DND-41 (cell line): Measurements from ENCODE around the gene AGRN.

Experiments used
- ATAC-seq: fragments of 200-7000 bp; cut with Tn5 transposase; 3 replicates; pipeline ENCODE4 v1.9.1; 2021; ENCODE audit warnings: low read depth; ENCODE audit not compliant: insufficient read depth
- DNase-seq: peaks from one replicate; pipeline ENCODE4 v3.0.0-alpha.2; 2020
- H2AFZ ChIP-seq: 2 replicates; pipeline ENCODE4 v1.6.0; 2012; ENCODE audit warnings: low read depth, low read length
- H3K27ac ChIP-seq: 2 replicates; pipeline ENCODE4 v1.5.1; 2012; ENCODE audit warnings: low read length, inconsistent platforms
- H3K27me3 ChIP-seq: fragments of 200-600 bp; sonication (generic); 2 replicates; pipeline ENCODE4 v1.6.0; 2012; ENCODE audit warnings: low read length, mild to moderate bottlenecking, inconsistent platforms; ENCODE audit not compliant: insufficient read depth, poor library complexity
- H3K36me3 ChIP-seq: 2 replicates; pipeline ENCODE4 v1.5.1; 2012; ENCODE audit warnings: low read length, inconsistent platforms; ENCODE audit not compliant: insufficient read depth
- H3K4me1 ChIP-seq: 2 replicates; pipeline ENCODE4 v1.5.1; 2012; ENCODE audit warnings: mild to moderate bottlenecking, low read length; ENCODE audit not compliant: insufficient read depth
- H3K4me2 ChIP-seq: 2 replicates; pipeline ENCODE4 v1.6.0; 2012; ENCODE audit warnings: mild to moderate bottlenecking, moderate library complexity, low read length, inconsistent platforms; ENCODE audit not compliant: insufficient read depth
- H3K4me3 ChIP-seq, 2 experiments: fragments of 200-600 bp in 1 of 2; shearing (Covaris generic) in 1 of 2; 2 replicates each; pipeline ENCODE4 v1.5.1; 2012 to 2016; ENCODE audit warnings: inconsistent platforms in 2 of 2, low read length in 2 of 2, mild to moderate bottlenecking in 2 of 2, low read depth in 1 of 2, moderate library complexity in 1 of 2
- H3K79me2 ChIP-seq: 2 replicates; pipeline ENCODE4 v1.6.0; 2012; ENCODE audit warnings: low read length, inconsistent platforms; ENCODE audit not compliant: insufficient read depth
- H3K9ac ChIP-seq: 2 replicates; pipeline ENCODE4 v1.6.0; 2012; ENCODE audit warnings: low read depth, mild to moderate bottlenecking, inconsistent platforms, low read length, moderate library complexity
- H3K9me3 ChIP-seq: 2 replicates; pipeline ENCODE4 v1.5.1; 2012; ENCODE audit warnings: low read length, moderate library complexity, mild to moderate bottlenecking, inconsistent platforms; ENCODE audit not compliant: insufficient read depth, severe bottlenecking
- H4K20me1 ChIP-seq: 2 replicates; pipeline ENCODE4 v1.6.0; 2012; ENCODE audit warnings: low read length; ENCODE audit not compliant: insufficient read depth
- CTCF ChIP-seq: IDR thresholded peaks from 2 replicates; pipeline ENCODE4 v1.5.1; 2012; ENCODE audit warnings: borderline replicate concordance, low read length, moderate library complexity, mild to moderate bottlenecking; ENCODE audit not compliant: poor library complexity, severe bottlenecking; ENCODE audit errors: extremely low read depth
- EZH2 ChIP-seq: IDR thresholded peaks from 3 replicates; pipeline ENCODE4 v1.6.1; 2012; ENCODE audit warnings: borderline replicate concordance, low read depth, mild to moderate bottlenecking, moderate library complexity, low read length, inconsistent platforms; ENCODE audit not compliant: severe bottlenecking

AGRN gene

DNA sequence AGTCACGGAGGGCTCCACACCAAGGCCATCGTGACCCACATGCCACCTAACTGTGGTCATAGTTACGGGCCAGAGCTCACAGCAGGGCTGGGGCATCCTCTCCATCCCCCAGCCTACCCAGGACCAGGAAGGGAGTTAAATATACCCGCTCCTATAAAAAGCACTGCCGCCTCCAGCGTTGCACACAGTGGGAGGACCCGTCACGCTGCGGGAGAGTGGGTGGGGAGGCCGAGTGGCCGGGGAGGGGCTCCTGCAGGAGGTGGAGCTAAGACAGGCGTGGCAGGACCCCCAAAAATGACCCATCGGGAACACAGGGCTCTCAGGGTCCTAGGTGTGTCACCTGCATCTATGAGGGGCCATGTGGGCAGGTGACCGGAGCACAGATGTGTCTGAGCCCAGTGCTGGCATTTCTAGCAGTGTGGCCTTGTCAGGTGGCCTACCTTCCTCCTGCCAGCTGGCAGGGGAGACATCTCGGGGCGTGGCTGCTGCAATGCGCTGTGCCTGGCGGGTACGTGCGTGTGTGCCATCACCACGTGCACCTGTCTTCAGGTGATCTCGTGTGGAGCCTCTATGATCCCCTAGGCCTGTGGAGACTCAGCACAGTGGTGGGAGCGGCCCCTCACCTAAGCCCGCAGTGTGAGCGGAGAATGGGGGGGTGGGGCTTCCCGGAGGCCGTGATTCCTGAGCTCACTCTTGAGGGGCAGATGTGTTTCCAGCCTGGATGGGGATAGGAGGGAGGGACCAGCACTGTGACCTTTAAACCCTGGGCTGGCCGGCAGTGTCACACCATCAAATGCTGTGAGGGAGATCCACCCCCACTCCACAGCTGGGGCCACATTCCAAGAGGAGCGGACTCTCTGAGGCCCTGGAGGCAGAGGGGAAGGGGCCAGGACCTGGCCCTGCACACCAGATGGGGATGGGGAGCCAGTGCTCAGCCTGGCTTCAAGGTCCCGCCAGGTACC lies 17.7 kb downstream of the AGRN start:
- Histone ChIP-seq H2AFZ (no peak overlapping the region), H3K79me2 (no peaks in the 10 kb centered on the region), H3K4me1 (peaks cover 24% of the 10 kb centered on the region), H3K27me3 (peaks cover 21% of the 10 kb centered on the region), H3K9me3 (no peaks in the 10 kb centered on the region), H3K9ac (no peak overlapping the region), H3K27ac (no peak overlapping the region), H3K4me3 (no peak overlapping the region), H4K20me1 (peaks cover 73% of the 10 kb centered on the region), H3K4me2 (no peak overlapping the region), H3K36me3 (no peaks in the 10 kb centered on the region)
- DNase-seq (no peak), ATAC-seq (no peak)
- no peak for TF ChIP-seq EZH2
- TF ChIP-seq CTCF, result no peak

- ATAC-seq (no peak), DNase-seq (no peak)
- no peak overlapping the region for H3K27ac ChIP-seq
- H3K4me3 ChIP-seq, result no peak overlapping the region
- no peak overlapping the region for H2AFZ ChIP-seq
- H3K36me3 ChIP-seq, result no peaks in the 10 kb centered on the region
- H3K79me2 ChIP-seq, result no peaks in the 10 kb centered on the region
- no peak overlapping the region for H3K9ac ChIP-seq
- H3K9me3 ChIP-seq, result no peaks in the 10 kb centered on the region
- TF ChIP-seq EZH2 (no peak), CTCF (no peak)
- H3K4me1 ChIP-seq, result peaks cover 16% of the 10 kb centered on the region
- peaks cover 21% of the 10 kb centered on the region for H3K27me3 ChIP-seq
- peaks cover 71% of the 10 kb centered on the region for H4K20me1 ChIP-seq
- no peak overlapping the region for H3K4me2 ChIP-seq
These were observed 18.8 kb downstream of the AGRN start for GRCh38 chr1:1038694-1039093.

GRCh38 chr1:1039145-1039910 lies 19.4 kb downstream of the AGRN start:
- DNase-seq, result no peak
- Histone ChIP-seq H3K9ac (no peak overlapping the region), H3K36me3 (peaks cover 1% of the 10 kb centered on the region), H3K9me3 (no peaks in the 10 kb centered on the region), H4K20me1 (peaks cover 69% of the 10 kb centered on the region), H2AFZ (no peak overlapping the region), H3K4me1 (peaks cover 16% of the 10 kb centered on the region), H3K4me3 (no peak overlapping the region), H3K27me3 (peaks cover 21% of the 10 kb centered on the region), H3K4me2 (peak overlapping the region; percentile 87; the same call in 1 of the 2 replicates), H3K27ac (no peak overlapping the region), H3K79me2 (no peaks in the 10 kb centered on the region)
- ATAC-seq, result no peak
- TF ChIP-seq EZH2, result no peak
- TF ChIP-seq CTCF, result no peak
